Astrocyte of the cerebellum (primary cell): ENCODE results near the gene EFCAB9.

Source experiments
- DNase-seq: peaks from one replicate; pipeline ENCODE4 v3.0.0-alpha.2; 2011; ENCODE audit warnings: low read depth
- H3K4me3 ChIP-seq: 2 replicates; pipeline ENCODE4 v1.5.1; 2011; ENCODE audit warnings: mild to moderate bottlenecking, low read depth, low read length, moderate library complexity
- CTCF ChIP-seq: IDR thresholded peaks from 2 replicates; pipeline ENCODE4 v1.5.1; 2012; ENCODE audit warnings: low read length, low read depth, moderate library complexity, mild to moderate bottlenecking; ENCODE audit errors: missing control alignments
- in situ Hi-C: cut with HindIII; loops from 2 replicates; pipeline ENCODE4 v1.10.0; 2017; ENCODE audit warnings: low sequenced_read_pairs

EFCAB9 gene

GRCh38 chr5:172243302-172243701 lies 49.3 kb downstream of the EFCAB9 start:
- in situ Hi-C loops: no loop called here
- TF ChIP-seq CTCF: no peak
- no peak for DNase-seq
- no peak overlapping the region for H3K4me3 ChIP-seq

GRCh38 chr5:172245046-172245445 lies 51.1 kb downstream of the EFCAB9 start:
- DNase-seq: no peak
- no peak overlapping the region for H3K4me3 ChIP-seq
- in situ Hi-C loops: no loop called here
- no peak for TF ChIP-seq CTCF

DNA sequence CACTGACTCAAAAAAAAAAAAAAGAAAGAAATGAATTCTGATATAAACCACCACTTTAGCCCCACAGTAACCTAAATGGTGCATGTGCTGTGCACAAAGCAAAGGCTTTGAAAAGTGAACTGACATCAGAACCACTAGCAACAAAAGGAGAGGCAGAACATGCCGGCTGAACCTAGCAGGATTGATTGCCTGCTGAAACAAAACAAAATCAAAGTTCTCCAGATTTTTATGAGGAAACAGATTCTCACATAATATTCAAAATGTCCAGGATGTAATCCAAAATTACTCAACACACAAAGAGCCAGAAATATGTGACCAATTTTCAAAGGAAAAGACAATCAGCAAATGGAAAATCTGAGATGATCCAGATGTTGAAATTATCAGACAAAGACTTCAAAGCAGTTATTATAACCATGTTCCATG lies 51.7 kb downstream of the EFCAB9 start:
- no peak overlapping the region for H3K4me3 ChIP-seq
- TF ChIP-seq CTCF: no peak
- DNase-seq: no peak
- in situ Hi-C loops: no loop called here

- DNase-seq: no peak
- in situ Hi-C loops: no loop called here
- H3K4me3 ChIP-seq: no peak overlapping the region
- no peak for TF ChIP-seq CTCF
These were observed 54.7 kb downstream of the EFCAB9 start for GRCh38 chr5:172248637-172249036.

- H3K4me3 ChIP-seq: no peak overlapping the region
- DNase-seq: no peak
- in situ Hi-C loops: no loop called here
- no peak for TF ChIP-seq CTCF
These were observed 57.4 kb downstream of the EFCAB9 start for GRCh38 chr5:172251419-172251818.

DNA sequence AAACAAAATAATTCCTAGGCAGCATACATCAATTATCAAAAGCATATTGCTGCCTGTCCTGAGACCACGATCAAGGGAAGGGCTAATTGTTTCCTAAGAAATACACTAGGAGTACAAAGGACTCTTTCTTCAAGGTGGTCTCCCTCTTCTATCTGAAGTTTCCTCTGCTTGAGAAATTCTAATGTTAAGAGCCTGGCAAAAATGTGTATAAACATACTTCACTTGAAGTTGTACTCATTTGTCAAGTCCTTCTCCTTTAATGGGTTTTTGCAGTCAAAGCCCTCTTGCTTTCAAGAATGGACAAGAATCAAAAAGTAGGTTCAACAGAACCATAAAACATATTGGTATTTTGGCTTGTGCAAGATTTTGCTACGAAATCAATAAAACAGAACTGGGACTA lies 58.5 kb downstream of the EFCAB9 start:
- TF ChIP-seq CTCF: no peak
- H3K4me3 ChIP-seq: no peak overlapping the region
- in situ Hi-C loops: no loop called here
- no peak for DNase-seq
